OCI-LY7 (cell line): ENCODE results near the gene RAX2. TPM values are rescaled to one million over a fixed set of nuclear protein-coding genes. Genes with fewer than 3 reads are reported as not detected.

Experiments used
- BruUV-seq: library from RNA; stranded (reverse); fragments of 400-500 nt; replicated peaks from 2 replicates; lab custom pipeline; 2021; lab: Mats Ljungman, UMichigan
- CTCF ChIA-PET: fragments of 300-600 bp; sonication (Branson Sonifier 250); formaldehyde crosslinking; loops from one replicate; lab custom pipeline; 2022; ENCODE audit warnings: antibody characterized with exemption; ENCODE audit not compliant: unreplicated experiment; lab: Charles Lee
- POLR2A ChIA-PET: fragments of 300-600 bp; sonication (Branson Sonifier 250); formaldehyde crosslinking; loops from one replicate; lab custom pipeline; 2022; ENCODE audit warnings: antibody characterized with exemption; lab: Charles Lee
- DNase-seq: peaks from one replicate; pipeline ENCODE4 v3.0.0-alpha.2; 2015; ENCODE audit warnings: low spot score
- H2AFZ ChIP-seq: fragments of 200-600 bp; sonication (generic), shearing (Covaris generic); 2 replicates; pipeline ENCODE4 v1.6.1; 2014; ENCODE audit warnings: mild to moderate bottlenecking, antibody characterized with exemption, low read length, moderate library complexity
- H3K27ac ChIP-seq: fragments of 200-600 bp; sonication (generic); 2 replicates; pipeline ENCODE4 v1.5.1; 2014; ENCODE audit warnings: mixed run types, low read depth, mild to moderate bottlenecking, moderate library complexity, low read length, inconsistent platforms; ENCODE audit not compliant: poor library complexity, severe bottlenecking
- H3K36me3 ChIP-seq: fragments of 200-600 bp; sonication (generic); 2 replicates; pipeline ENCODE4 v1.6.1; 2014; ENCODE audit warnings: mild to moderate bottlenecking, antibody characterized with exemption, low read length, moderate library complexity, mixed read lengths; ENCODE audit not compliant: insufficient read depth
- H3K4me1 ChIP-seq: fragments of 200-600 bp; sonication (generic); 2 replicates; pipeline ENCODE4 v1.5.1; 2014; ENCODE audit warnings: mild to moderate bottlenecking, low read length; ENCODE audit not compliant: insufficient read depth, poor library complexity, severe bottlenecking
- H3K4me2 ChIP-seq: fragments of 200-600 bp; sonication (generic); 2 replicates; pipeline ENCODE4 v1.6.1; 2014; ENCODE audit warnings: mild to moderate bottlenecking, low read length
- H3K4me3 ChIP-seq: fragments of 200-600 bp; sonication (generic); 2 replicates; pipeline ENCODE4 v1.5.1; 2014; ENCODE audit warnings: mild to moderate bottlenecking, low read depth, low read length; ENCODE audit not compliant: poor library complexity, severe bottlenecking
- H3K79me2 ChIP-seq: fragments of 200-600 bp; sonication (generic); 2 replicates; pipeline ENCODE4 v1.6.1; 2016; ENCODE audit warnings: low read depth, mild to moderate bottlenecking, low read length, moderate library complexity, mixed read lengths; ENCODE audit not compliant: insufficient read depth
- H3K9me2 ChIP-seq: fragments of 200-600 bp; sonication (generic); 2 replicates; pipeline ENCODE4 v1.6.1; 2016; ENCODE audit warnings: mild to moderate bottlenecking, low read length, mixed read lengths; ENCODE audit not compliant: insufficient read depth
- H3K9me3 ChIP-seq: fragments of 200-600 bp; sonication (generic); 2 replicates; pipeline ENCODE4 v1.6.1; 2014; ENCODE audit warnings: mild to moderate bottlenecking, mixed run types, low read length, mixed read lengths
- H4K20me1 ChIP-seq: fragments of 200-600 bp; sonication (generic); 2 replicates; pipeline ENCODE4 v1.6.1; 2014; ENCODE audit warnings: mild to moderate bottlenecking, antibody characterized with exemption, low read length, moderate library complexity, mixed read lengths; ENCODE audit not compliant: insufficient read depth
- CTCF ChIP-seq: fragments of 200-600 bp; sonication (generic); conservative IDR thresholded peaks from 2 replicates; pipeline ENCODE4 v1.5.1; 2014; ENCODE audit warnings: mild to moderate bottlenecking, antibody characterized with exemption, low read length, moderate library complexity, mixed read lengths
- EZH2phosphoT487 ChIP-seq: fragments of 200-600 bp; sonication (generic); IDR thresholded peaks from 2 replicates; pipeline ENCODE4 v1.6.1; 2018; ENCODE audit warnings: low read depth, borderline replicate concordance, mild to moderate bottlenecking, mixed run types, antibody characterized with exemption, low read length, moderate library complexity, mixed read lengths
- intact Hi-C: fragments of 100-400 bp; cut with micrococcal nuclease; formaldehyde crosslinking; loops from one replicate; pipeline ENCODE4 v1.10.0; 2022; ENCODE audit not compliant: unreplicated experiment
- total RNA-seq, 2 experiments: library from RNA; depleted of rRNA in 1 of 2; stranded (reverse); fragments of >200 nt in 1 of 2; shearing (Covaris generic) in 1 of 2; gene quantifications; 2 replicates each; pipeline ENCODE4 v1.2.3, GENCODE V29; 2014 to 2022

The RAX2 gene
- total RNA-seq, 2 experiments from 2014 or later: not detected

- CTCF ChIA-PET: no interaction called here
- POLR2A ChIA-PET: no interaction called here
Observed at GRCh38 chr19:3775374-3775711, 3.3 kb upstream of the RAX2 start.

GRCh38 chr19:3774621-3775373, 2.8 kb upstream of the RAX2 start:
- Histone ChIP-seq H3K27ac (no peak overlapping the region), H2AFZ (no peak overlapping the region), H3K9me2 (no peaks in the 10 kb centered on the region), H3K36me3 (no peaks in the 10 kb centered on the region), H3K79me2 (no peaks in the 10 kb centered on the region), H3K4me2 (no peak overlapping the region), H4K20me1 (no peaks in the 10 kb centered on the region), H3K4me1 (no peaks in the 10 kb centered on the region), H3K9me3 (no peaks in the 10 kb centered on the region), H3K4me3 (no peak overlapping the region)
- ChIA-PET CTCF (interaction anchor here (0.6 kb wide), 1 partner anchor 54 kb away, joined by 11 read pairs; no protein-coding TSS in a partner anchor), POLR2A (no interaction called here)
- TF ChIP-seq CTCF: no peak
- no peak for TF ChIP-seq EZH2phosphoT487
- BruUV-seq: no TSS peak
- no peak for DNase-seq
- intact Hi-C loops: no loop called here

More at GRCh38 chr19:3775374-3775711, 3.3 kb upstream of the RAX2 start:
- H3K4me3 ChIP-seq: no peak overlapping the region
- H3K36me3 ChIP-seq: no peaks in the 10 kb centered on the region
- no peak overlapping the region for H2AFZ ChIP-seq
- H3K9me3 ChIP-seq: no peaks in the 10 kb centered on the region
- no peak overlapping the region for H3K27ac ChIP-seq
- no peak overlapping the region for H3K4me2 ChIP-seq
- DNase-seq: no peak
- no TSS peak for BruUV-seq
- H4K20me1 ChIP-seq: no peaks in the 10 kb centered on the region
- no peaks in the 10 kb centered on the region for H3K79me2 ChIP-seq
- H3K4me1 ChIP-seq: no peaks in the 10 kb centered on the region
- H3K9me2 ChIP-seq: no peaks in the 10 kb centered on the region
- TF ChIP-seq EZH2phosphoT487 (no peak), CTCF (no peak)
- intact Hi-C loops: no loop called here

- CTCF ChIA-PET: no interaction called here
Observed at GRCh38 chr19:3773814-3774515, 1.9 kb upstream of the RAX2 start.

More at GRCh38 chr19:3773814-3774515, 1.9 kb upstream of the RAX2 start:
- no peak overlapping the region for H2AFZ ChIP-seq
- no peak overlapping the region for H3K4me2 ChIP-seq
- DNase-seq: no peak
- TF ChIP-seq CTCF (no peak), EZH2phosphoT487 (no peak)
- no peak overlapping the region for H3K4me3 ChIP-seq
- no peaks in the 10 kb centered on the region for H3K36me3 ChIP-seq
- no peaks in the 10 kb centered on the region for H3K9me3 ChIP-seq
- BruUV-seq: no TSS peak
- H3K79me2 ChIP-seq: no peaks in the 10 kb centered on the region
- H3K9me2 ChIP-seq: no peaks in the 10 kb centered on the region
- POLR2A ChIA-PET: no interaction called here
- no peaks in the 10 kb centered on the region for H3K4me1 ChIP-seq
- intact Hi-C loops: no loop called here
- H3K27ac ChIP-seq: no peak overlapping the region
- no peaks in the 10 kb centered on the region for H4K20me1 ChIP-seq
